Panc1 (cell line): ENCODE measurements around the gene ADARB1. TPM values are rescaled to one million over a fixed set of nuclear protein-coding genes. Genes with fewer than 3 reads are reported as not detected.

Experiments
- ATAC-seq: fragments of 200-7000 bp; cut with Tn5 transposase; 2 replicates; pipeline ENCODE4 v1.9.1; 2020; ENCODE audit warnings: mild to moderate bottlenecking, moderate library complexity
- BruUV-seq: library from RNA; stranded (reverse); fragments of 400-500 nt; replicated peaks from 2 replicates; lab custom pipeline; 2021; lab: Mats Ljungman, UMichigan
- CTCF ChIA-PET: fragments of 300-600 bp; sonication (Branson Sonifier 250); formaldehyde crosslinking; loops from one replicate; lab custom pipeline; 2022; ENCODE audit warnings: antibody characterized with exemption; lab: Charles Lee
- POLR2A ChIA-PET: fragments of 300-600 bp; sonication (Branson Sonifier 250); formaldehyde crosslinking; loops from one replicate; lab custom pipeline; 2022; ENCODE audit warnings: antibody characterized with exemption; lab: Charles Lee
- DNase-seq: peaks from one replicate; pipeline ENCODE4 v3.0.0-alpha.2; 2010; ENCODE audit warnings: low read depth, low spot score
- H3K27ac ChIP-seq: 2 replicates; pipeline ENCODE4 v1.5.1; 2011; ENCODE audit warnings: mild to moderate bottlenecking, low read length, inconsistent platforms
- H3K27me3 ChIP-seq: fragments of 200-500 bp; sonication (Bioruptor generic); 2 replicates; pipeline ENCODE4 v1.6.0; 2014; ENCODE audit warnings: low read length, inconsistent platforms; ENCODE audit not compliant: control insufficient read depth, insufficient read depth
- H3K36me3 ChIP-seq: fragments of 200-500 bp; sonication (Bioruptor generic); 2 replicates; pipeline ENCODE4 v1.5.1; 2014; ENCODE audit warnings: inconsistent platforms, mild to moderate bottlenecking, low read length, moderate library complexity; ENCODE audit not compliant: control insufficient read depth, insufficient read depth
- H3K4me1 ChIP-seq: 2 replicates; pipeline ENCODE4 v1.5.1; 2011; ENCODE audit warnings: inconsistent platforms, mild to moderate bottlenecking, low read length, moderate library complexity; ENCODE audit not compliant: control insufficient read depth, insufficient read depth
- H3K4me3 ChIP-seq, 2 experiments: 2 replicates each; pipeline ENCODE4 v1.5.1; 2011 to 2012; ENCODE audit warnings: low read depth in 2 of 2, low read length in 2 of 2, mild to moderate bottlenecking in 2 of 2, inconsistent platforms in 1 of 2, moderate library complexity in 1 of 2
- H3K9me3 ChIP-seq: fragments of 200-500 bp; sonication (Bioruptor generic); 2 replicates; pipeline ENCODE4 v1.5.1; 2014; ENCODE audit warnings: low read depth, mild to moderate bottlenecking, inconsistent platforms, low read length, moderate library complexity; ENCODE audit not compliant: control insufficient read depth, insufficient read depth
- CTCF ChIP-seq: fragments of 450-650 bp; IDR thresholded peaks from 2 replicates; pipeline ENCODE4 v1.5.1; 2017; ENCODE audit warnings: mild to moderate bottlenecking
- POLR2AphosphoS5 ChIP-seq: IDR thresholded peaks from 2 replicates; pipeline ENCODE4 v1.6.1; 2012; ENCODE audit warnings: mild to moderate bottlenecking, low read depth, low read length, moderate library complexity
- REST ChIP-seq, 2 experiments: IDR thresholded peaks; 2 replicates each; pipeline ENCODE4 v1.6.1; 2011 to 2012; ENCODE audit warnings: low read depth in 2 of 2, control low read depth in 1 of 2, low read length in 1 of 2, mild to moderate bottlenecking in 1 of 2, moderate library complexity in 1 of 2; ENCODE audit not compliant: insufficient read depth in 1 of 2
- SIN3A ChIP-seq: IDR thresholded peaks from 2 replicates; pipeline ENCODE4 v1.6.1; 2012; ENCODE audit warnings: low read depth, mild to moderate bottlenecking, low read length, moderate library complexity, borderline replicate concordance; ENCODE audit not compliant: insufficient read depth
- TCF7L2 ChIP-seq: IDR thresholded peaks from 2 replicates; pipeline ENCODE4 v1.6.1; 2011; ENCODE audit warnings: mild to moderate bottlenecking, low read depth, low read length, inconsistent platforms
- in situ Hi-C: cut with HindIII; loops from 2 replicates; pipeline ENCODE4 v1.10.0; 2016; ENCODE audit warnings: low sequenced_read_pairs, low pct_unique_long_range_greater_than_20kb
- intact Hi-C: fragments of 100-400 bp; cut with micrococcal nuclease; formaldehyde crosslinking; loops from one replicate; pipeline ENCODE4 v1.10.0; 2022; ENCODE audit not compliant: unreplicated experiment
- total RNA-seq: library from RNA; stranded (reverse); gene quantifications from one replicate; pipeline ENCODE4 v1.2.1, GENCODE V29; 2021; ENCODE audit not compliant: unreplicated experiment

ADARB1 gene
- total RNA-seq, 1 experiment from 2014 or later, result 15.0 TPM

- BruUV-seq, result no TSS peak
- no peak for TF ChIP-seq CTCF
- TF ChIP-seq TCF7L2, result no peak
- no peak for TF ChIP-seq REST (IDR thresholded peaks at IDR 0.05; ENCODE audit: insufficient read depth in 1 of 2, low read depth in 2 of 2, low read length in 1 of 2)
- no peak for TF ChIP-seq SIN3A
- TF ChIP-seq POLR2AphosphoS5, result no peak
- ChIA-PET CTCF (no interaction called here), POLR2A (no interaction called here)
- Histone ChIP-seq H3K27ac (no peak overlapping the region), H3K9me3 (no peaks in the 10 kb centered on the region), H3K4me1 (no peaks in the 10 kb centered on the region), H3K27me3 (no peaks in the 10 kb centered on the region), H3K4me3 (no peak overlapping the region), H3K36me3 (no peaks in the 10 kb centered on the region)
- intact Hi-C loops (loop anchor here (10.0 kb wide), 1 partner anchor 128 kb away; no protein-coding TSS in a partner anchor), in situ Hi-C loops (no loop called here)
- ATAC-seq (no peak), DNase-seq (no peak)
Measured at GRCh38 chr21:45146801-45147200, 72.4 kb downstream of the ADARB1 start.

GRCh38 chr21:45147473-45148315, 73.3 kb downstream of the ADARB1 start:
- ATAC-seq, result no peak
- CTCF ChIA-PET, result no interaction called here
- no peak for TF ChIP-seq SIN3A
- no peak for TF ChIP-seq CTCF
- TF ChIP-seq POLR2AphosphoS5, result no peak
- TF ChIP-seq TCF7L2, result no peak
- TF ChIP-seq REST (IDR thresholded peaks at IDR 0.05; ENCODE audit: insufficient read depth in 1 of 2, low read depth in 2 of 2, low read length in 1 of 2), result no peak
- POLR2A ChIA-PET, result no interaction called here
- H3K4me3 ChIP-seq, result no peak overlapping the region
- in situ Hi-C loops, result no loop called here
- intact Hi-C loops, result loop anchor here (10.0 kb wide), 1 partner anchor 127 kb away; no protein-coding TSS in a partner anchor
- H3K9me3 ChIP-seq, result no peaks in the 10 kb centered on the region
- no peaks in the 10 kb centered on the region for H3K4me1 ChIP-seq
- DNase-seq, result no peak
- no peaks in the 10 kb centered on the region for H3K27me3 ChIP-seq
- BruUV-seq, result no TSS peak
- no peaks in the 10 kb centered on the region for H3K36me3 ChIP-seq
- no peak overlapping the region for H3K27ac ChIP-seq
